GM19468 (cell line): ENCODE data around the gene ARPC2.

Source experiments
- ATAC-seq: cut with Tn5 transposase; IDR thresholded peaks from one replicate; pipeline ENCODE4 v1.9.1; 2021; ENCODE audit warnings: mild to moderate bottlenecking, moderate library complexity, moderate number of reproducible peaks; ENCODE audit not compliant: unreplicated experiment; ENCODE audit errors: extremely low read depth

ARPC2 gene

GRCh38 chr2:218285604-218286003, 68.6 kb downstream of the ARPC2 start:
- ATAC-seq, result no peak

GRCh38 chr2:218286570-218287459, 69.8 kb downstream of the ARPC2 start:
- no peak for ATAC-seq

DNA sequence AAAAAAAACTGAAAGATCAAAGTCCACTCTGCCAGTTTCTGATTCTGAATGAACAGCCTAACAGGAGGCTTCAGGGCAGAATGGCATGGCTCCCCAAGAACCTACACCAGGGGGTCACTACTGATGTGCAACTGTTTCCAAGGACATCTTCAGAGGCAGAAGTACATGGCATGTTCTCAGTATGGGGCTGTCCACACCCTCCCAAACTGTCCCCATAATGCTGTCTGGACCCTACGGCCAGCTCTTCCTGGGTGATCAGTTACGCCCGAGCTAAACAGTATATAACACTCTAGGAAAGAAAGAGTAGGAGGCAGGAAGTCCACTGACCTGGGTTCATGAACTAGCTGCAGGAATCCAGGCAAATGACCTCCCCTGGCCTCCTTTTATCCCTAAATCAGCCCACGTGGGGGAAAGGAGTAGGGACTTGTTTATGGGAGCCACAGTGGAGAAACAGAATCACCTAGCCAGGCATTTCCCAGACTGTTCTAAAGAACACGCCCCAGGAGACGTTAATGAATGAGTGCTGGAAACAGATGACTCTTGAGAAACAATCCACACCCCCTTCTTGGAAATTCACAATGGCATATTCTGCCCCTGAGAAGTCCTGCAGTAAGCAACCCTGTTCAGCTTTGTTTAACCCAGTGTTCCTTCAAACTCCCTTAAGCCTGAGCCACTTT, 72.8 kb downstream of the ARPC2 start:
- no peak for ATAC-seq

- ATAC-seq, result no peak
Observed at GRCh38 chr2:218290316-218291261, 73.6 kb downstream of the ARPC2 start.

DNA sequence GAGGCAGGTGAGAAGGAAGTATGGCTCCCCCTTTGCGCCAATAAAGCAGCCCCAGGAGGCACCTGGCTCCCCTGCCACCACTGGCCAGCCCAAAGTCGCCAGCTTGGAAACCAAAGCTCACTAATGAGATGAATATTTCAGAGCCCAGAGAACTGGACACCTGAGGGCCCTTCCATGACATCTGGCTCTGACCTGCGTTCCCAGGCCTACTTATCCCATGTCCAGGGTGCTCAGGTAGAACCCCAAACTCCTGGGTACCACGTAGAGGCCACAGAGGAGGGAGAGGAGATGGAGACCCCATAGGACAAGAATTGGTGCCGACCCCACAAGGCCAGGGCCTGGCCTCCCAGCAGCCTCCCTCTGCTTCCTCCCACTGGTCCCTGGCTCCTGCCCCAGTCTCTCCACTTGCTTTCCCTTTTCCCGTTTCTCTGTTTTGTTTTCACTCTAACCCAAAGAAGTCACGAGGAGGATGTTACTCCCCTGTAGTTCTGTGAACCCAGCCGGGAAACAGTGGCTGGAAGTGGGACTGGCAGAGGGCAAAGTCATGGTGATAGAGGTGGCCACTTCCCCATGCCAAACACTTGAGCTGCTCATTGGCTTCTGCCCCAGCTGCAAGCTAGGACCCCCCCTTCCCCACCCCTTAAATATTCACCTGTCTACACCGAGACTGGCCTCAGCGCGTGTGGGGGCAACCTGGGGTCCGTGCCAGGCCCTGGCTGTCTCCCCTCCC, 74.5 kb downstream of the ARPC2 start:
- no peak for ATAC-seq

DNA sequence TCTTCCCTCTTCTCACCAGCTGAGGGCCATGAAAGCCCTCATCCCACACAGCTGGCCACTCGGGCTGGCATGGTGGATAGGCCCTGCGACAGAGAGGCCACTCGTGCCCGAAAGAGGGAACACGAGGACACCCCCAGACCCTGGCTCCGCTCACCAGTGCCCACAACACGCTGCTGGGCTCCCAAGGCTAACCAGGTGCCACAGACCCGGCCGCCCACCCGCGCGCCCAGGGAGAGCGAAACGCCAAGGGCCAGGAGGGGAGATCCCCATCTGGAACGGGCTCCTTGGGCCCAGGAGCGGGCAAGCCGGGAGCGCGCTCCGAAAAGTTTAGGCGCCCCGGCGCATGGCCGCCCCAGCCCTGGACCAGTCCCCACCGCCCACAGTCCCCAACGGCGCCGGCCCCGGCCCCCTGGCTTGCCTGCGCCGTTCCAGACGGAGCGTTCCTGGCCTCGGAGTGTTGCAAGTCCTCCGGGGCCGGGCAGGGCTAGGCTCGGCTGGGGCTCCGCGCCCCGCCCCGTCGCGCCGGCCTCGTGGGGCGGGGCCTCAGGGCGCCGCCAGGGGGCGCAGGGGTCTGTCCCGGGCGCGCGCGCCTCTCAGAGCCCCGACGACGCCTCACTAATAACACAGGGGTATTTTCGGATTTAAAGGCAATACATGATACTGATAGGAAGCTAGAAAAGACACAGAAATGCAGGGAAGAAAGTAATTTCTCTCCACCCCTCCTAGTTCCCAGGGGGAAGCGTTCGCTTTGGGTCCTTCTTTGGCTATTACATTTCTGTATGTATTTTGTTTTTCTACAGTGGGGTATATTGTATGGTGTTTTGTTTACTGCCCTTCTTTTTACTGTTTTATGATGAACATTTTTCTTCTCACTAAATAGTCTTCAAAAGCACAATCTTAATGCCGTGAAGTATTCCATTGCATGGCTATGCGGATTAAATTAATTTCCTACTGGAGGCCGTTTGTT, 75.3 kb downstream of the ARPC2 start, which contains the start of gene TMBIM1:
TMBIM1 (minus strand) TSS at position 456 of the 967 bp plus-strand sequence. CDS start 10,362 bp downstream, outside the sequence.
- ATAC-seq, result peak; percentile 78

GRCh38 chr2:218293715-218294429, 76.9 kb downstream of the ARPC2 start:
- no peak for ATAC-seq

- ATAC-seq, result no peak
Observed at GRCh38 chr2:218294430-218295022, 77.5 kb downstream of the ARPC2 start.

GRCh38 chr2:218295029-218295428, 78.0 kb downstream of the ARPC2 start:
- ATAC-seq, result no peak

GRCh38 chr2:218296200-218296599, 79.2 kb downstream of the ARPC2 start:
- ATAC-seq, result no peak

DNA sequence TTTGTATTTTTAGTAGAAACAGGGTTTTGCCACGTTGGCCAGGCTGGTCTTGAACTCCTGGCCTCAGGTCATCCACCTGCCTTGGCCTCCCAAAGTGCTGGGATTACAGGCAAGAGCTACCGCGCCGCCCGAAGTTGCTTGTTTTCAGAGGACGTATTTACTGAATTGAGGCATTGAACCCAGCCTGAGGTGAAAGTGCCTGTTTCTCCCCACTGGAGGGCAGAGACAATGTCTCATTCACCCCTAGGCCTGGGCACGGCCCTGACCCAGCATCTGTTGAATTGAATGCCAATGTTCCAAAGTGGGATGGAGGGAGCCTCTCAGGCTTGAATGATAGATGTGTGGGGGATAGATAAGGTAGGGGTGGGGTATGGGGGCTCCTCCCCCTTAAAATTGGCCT, 79.9 kb downstream of the ARPC2 start:
- ATAC-seq, result no peak

DNA sequence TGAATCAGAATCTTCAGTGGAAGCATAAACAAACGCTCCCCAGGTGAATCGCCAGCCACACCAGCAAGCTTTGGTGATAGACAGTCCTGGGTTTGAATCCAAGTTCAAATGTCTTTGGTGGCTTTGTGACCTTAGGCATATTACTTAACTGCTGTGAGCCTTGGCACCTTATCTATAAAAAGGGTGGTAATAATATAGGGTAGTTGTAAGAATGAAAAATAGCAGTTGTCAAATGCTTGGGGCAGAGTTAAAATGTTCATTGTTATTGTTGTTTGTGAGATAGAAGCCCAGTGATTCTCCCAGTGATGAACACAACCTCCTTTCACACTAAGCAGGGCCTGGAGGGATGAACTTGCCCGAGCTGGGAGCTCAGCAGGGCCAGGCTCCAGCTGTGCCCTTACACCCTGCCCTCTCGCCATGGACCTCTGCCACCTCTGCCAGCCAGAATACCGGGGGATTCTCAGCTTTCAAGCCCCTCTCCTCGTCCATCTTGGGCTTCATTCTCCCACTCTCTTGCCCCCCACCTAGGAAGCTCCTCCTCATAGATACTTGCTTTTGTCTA, 81.4 kb downstream of the ARPC2 start:
- ATAC-seq, result no peak

DNA sequence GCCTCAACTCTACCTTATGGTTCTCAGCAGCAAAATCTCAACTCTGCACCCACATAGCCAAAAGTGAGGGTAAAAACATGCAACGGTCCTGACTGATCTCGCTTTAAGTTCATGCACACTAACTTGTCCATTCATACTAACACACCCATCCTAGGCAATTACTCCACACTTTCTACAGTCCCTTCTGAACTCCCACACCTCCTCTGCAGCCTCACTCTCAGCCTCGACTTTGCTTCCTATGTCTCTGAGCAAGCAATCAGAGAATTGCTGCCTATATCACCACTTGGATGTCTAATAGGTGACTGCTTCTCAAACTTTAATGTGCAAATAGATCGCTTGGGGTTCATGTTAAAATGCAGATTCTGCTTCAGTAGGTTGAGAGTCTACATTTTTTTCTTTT, 83.2 kb downstream of the ARPC2 start:
- no peak for ATAC-seq

DNA sequence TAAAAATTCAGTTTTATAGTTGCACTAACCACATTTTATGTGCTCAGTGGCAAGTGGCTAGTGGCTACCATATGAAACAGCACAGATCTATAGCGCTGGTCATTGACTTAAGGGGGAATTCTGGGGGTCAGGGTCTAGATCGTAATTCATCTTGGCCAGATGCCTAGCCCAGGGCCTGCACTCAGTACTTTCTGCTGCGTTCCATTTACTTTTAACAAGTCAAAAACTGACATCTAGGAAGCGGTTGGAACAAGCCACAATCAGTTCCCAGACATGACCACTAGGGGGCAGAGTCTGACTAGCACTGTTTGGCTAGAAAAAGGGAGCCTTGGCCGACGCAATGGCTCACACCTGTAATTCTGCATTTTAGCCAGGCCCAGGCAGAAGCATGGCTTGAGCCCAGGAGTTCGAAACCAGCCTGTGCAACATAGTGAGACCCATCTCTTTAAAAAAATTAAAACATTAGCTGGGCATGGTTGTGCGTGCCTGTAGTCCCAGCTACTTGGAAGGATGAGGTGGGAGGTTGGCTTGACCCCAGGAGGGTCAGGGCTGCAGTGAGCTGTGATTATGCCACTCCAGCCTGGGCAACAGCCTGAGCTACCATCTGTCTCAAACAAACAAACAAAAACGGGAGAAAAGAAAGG, 84.3 kb downstream of the ARPC2 start:
- no peak for ATAC-seq
